ENCODE data around the gene RBFA. TPM values are rescaled to one million over a fixed set of nuclear protein-coding genes. Genes with fewer than 3 reads are reported as not detected.

RBFA gene
- total RNA-seq, 2 experiments from 2014 or later, result 41.7 to 45.5 TPM

DNA sequence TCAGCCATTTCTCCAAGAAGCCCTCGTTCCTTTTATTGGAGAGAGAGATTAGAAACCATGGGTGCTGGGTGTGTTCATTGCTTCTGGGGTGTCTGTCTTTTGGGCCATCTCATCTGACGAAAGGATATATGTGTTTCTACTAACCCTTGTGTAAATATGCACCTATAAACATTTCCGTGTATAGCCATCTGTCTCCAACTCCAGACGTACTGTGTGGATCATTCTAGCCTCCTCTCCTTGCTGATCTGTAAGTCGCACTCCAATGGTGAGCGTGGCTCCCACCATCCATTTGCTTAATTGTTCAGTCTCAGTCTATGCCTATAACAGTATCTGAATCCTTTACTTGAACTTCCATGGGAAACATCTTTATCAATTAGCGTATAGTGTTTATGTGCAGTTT is 1.8 kb downstream of the RBFA start:
- ChIA-PET CTCF (interaction anchor here (1.1 kb wide), 1 partner anchor 122 kb away, joined by 3 read pairs; no protein-coding TSS in a partner anchor), POLR2A (no interaction called here)
- Mint-ChIP-seq H3K36me3 (ENCODE audit: low read depth) (peaks cover 38% of the 10 kb centered on the region), H3K27ac (no peak overlapping the region), H3K4me3 (peak overlapping the region; percentile 90), H3K9me3 (no peaks in the 10 kb centered on the region), H3K4me1 (ENCODE audit: low read depth) (peaks cover 31% of the 10 kb centered on the region), H3K27me3 (no peaks in the 10 kb centered on the region)
- intact Hi-C loops (cut with micrococcal nuclease), result no loop called here
- DNase-seq, result no peak
- ATAC-seq, result no peak
- TF ChIP-seq CTCF (IDR thresholded peaks at IDR 0.05), result no peak

- ChIA-PET POLR2A (interaction anchor here (0.9 to 1.4 kb wide), 3 partner anchors 14 to 51 kb away, joined by 3 to 4 read pairs (median 4); no protein-coding TSS in a partner anchor), CTCF (no interaction called here)
- H3K4me3 Mint-ChIP-seq, result no peak overlapping the region
- H3K9me3 Mint-ChIP-seq, result no peaks in the 10 kb centered on the region
- no peaks in the 10 kb centered on the region for H3K27me3 Mint-ChIP-seq
- intact Hi-C loops (cut with micrococcal nuclease), result no loop called here
- TF ChIP-seq CTCF (IDR thresholded peaks at IDR 0.05), result no peak
- peaks cover 28% of the 10 kb centered on the region for H3K4me1 Mint-ChIP-seq (ENCODE audit: low read depth)
- DNase-seq, result no peak
- peaks cover 44% of the 10 kb centered on the region for H3K36me3 Mint-ChIP-seq (ENCODE audit: low read depth)
- ATAC-seq, result no peak
- no peak overlapping the region for H3K27ac Mint-ChIP-seq
These were observed 3.1 kb downstream of the RBFA start for GRCh38 chr18:80037300-80037699.

- Mint-ChIP-seq H3K9me3 (no peaks in the 10 kb centered on the region), H3K4me3 (no peak overlapping the region), H3K27me3 (no peaks in the 10 kb centered on the region), H3K4me1 (ENCODE audit: low read depth) (peaks cover 25% of the 10 kb centered on the region), H3K36me3 (ENCODE audit: low read depth) (peaks cover 47% of the 10 kb centered on the region), H3K27ac (no peak overlapping the region)
- ATAC-seq (no peak), DNase-seq (no peak)
- no peak for TF ChIP-seq CTCF (IDR thresholded peaks at IDR 0.05)
- ChIA-PET POLR2A (interaction anchor here (0.9 to 1.4 kb wide), 3 partner anchors 13 to 52 kb away, joined by 3 to 4 read pairs (median 4); no protein-coding TSS in a partner anchor), CTCF (no interaction called here)
- intact Hi-C loops (cut with micrococcal nuclease), result no loop called here
These were observed 3.8 kb downstream of the RBFA start for GRCh38 chr18:80037869-80038630.

DNA sequence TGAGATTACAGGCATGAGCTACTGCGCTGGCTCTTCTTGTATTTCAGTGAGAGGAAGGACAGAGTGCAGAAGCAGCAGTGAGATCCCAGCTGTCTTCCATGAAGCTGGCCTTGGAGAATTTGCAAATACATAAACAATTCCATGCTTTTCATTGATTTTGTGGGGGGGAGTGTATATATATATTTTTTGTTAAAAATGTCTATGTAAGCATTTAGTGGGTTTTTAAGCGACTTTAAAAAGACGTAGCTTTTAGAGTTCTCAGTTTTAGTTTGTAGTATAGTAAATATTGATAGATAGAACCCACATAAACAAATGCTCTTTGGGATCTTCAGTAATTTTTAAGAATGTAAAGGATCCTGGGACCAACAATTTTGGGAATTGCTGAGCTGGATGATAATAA is 6.3 kb downstream of the RBFA start:
- Mint-ChIP-seq H3K9me3 (no peaks in the 10 kb centered on the region), H3K27me3 (no peaks in the 10 kb centered on the region), H3K27ac (no peak overlapping the region), H3K36me3 (ENCODE audit: low read depth) (peaks cover 57% of the 10 kb centered on the region), H3K4me1 (ENCODE audit: low read depth) (peaks cover 14% of the 10 kb centered on the region), H3K4me3 (no peak overlapping the region)
- ATAC-seq (no peak), DNase-seq (no peak)
- intact Hi-C loops (cut with micrococcal nuclease), result no loop called here
- POLR2A ChIA-PET, result interaction anchor here (1.2 kb wide), 1 partner anchor 55 kb away, joined by 3 read pairs; no protein-coding TSS in a partner anchor
- TF ChIP-seq CTCF (IDR thresholded peaks at IDR 0.05), result no peak
- CTCF ChIA-PET, result interaction anchor here (0.7 kb wide), 1 partner anchor 24 kb away, joined by 3 read pairs; no protein-coding TSS in a partner anchor

DNA sequence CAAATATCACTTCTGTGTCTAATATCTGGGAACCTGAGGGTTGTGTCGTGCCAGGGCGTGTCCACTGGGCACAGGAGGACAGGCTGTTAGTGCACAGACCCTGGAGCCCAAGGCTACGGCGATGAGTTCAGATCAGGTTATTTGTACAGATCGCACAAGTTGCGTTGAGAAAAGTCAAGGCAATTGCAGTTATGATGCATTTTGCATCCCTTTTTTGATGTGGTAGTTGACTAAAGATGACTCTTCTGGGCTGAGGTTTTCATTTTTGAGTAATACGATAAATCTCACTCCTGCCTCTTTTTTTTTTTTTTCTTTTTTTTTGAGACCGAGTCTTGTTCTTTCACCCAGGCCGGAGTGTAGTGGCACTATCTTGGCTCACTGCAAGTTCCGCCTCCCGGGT is 7.2 kb downstream of the RBFA start:
- H3K27ac Mint-ChIP-seq, result no peak overlapping the region
- intact Hi-C loops (cut with micrococcal nuclease), result no loop called here
- H3K9me3 Mint-ChIP-seq, result no peaks in the 10 kb centered on the region
- peaks cover 57% of the 10 kb centered on the region for H3K36me3 Mint-ChIP-seq (ENCODE audit: low read depth)
- ChIA-PET CTCF (no interaction called here), POLR2A (no interaction called here)
- peaks cover 5% of the 10 kb centered on the region for H3K4me1 Mint-ChIP-seq (ENCODE audit: low read depth)
- H3K27me3 Mint-ChIP-seq, result no peaks in the 10 kb centered on the region
- no peak for TF ChIP-seq CTCF (IDR thresholded peaks at IDR 0.05)
- DNase-seq (no peak), ATAC-seq (no peak)
- no peak overlapping the region for H3K4me3 Mint-ChIP-seq
